Measurements from ENCODE around the gene AK4.

DNA sequence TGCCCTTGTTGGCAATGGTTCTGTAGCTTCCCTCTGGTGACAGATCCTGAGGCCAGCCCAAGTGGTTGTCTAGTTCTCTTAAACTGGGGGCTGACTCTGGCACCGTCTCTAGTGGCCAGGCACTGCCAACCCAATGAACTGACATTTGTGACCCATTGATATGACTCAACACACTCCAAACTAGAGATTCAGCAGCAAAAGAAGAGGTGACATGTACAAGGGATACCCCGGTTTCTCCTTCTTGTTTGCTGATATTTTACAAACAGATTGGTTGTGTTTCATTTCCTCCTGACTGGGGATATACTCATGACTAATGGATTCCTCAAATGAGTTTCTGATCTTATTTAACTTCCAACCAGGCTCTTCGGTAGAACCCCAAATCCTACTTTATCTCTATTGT is 95.5 kb downstream of the AK4 start:
- TF ChIP-seq, protein P1, sequence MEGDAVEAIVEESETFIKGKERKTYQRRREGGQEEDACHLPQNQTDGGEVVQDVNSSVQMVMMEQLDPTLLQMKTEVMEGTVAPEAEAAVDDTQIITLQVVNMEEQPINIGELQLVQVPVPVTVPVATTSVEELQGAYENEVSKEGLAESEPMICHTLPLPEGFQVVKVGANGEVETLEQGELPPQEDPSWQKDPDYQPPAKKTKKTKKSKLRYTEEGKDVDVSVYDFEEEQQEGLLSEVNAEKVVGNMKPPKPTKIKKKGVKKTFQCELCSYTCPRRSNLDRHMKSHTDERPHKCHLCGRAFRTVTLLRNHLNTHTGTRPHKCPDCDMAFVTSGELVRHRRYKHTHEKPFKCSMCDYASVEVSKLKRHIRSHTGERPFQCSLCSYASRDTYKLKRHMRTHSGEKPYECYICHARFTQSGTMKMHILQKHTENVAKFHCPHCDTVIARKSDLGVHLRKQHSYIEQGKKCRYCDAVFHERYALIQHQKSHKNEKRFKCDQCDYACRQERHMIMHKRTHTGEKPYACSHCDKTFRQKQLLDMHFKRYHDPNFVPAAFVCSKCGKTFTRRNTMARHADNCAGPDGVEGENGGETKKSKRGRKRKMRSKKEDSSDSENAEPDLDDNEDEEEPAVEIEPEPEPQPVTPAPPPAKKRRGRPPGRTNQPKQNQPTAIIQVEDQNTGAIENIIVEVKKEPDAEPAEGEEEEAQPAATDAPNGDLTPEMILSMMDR (IDR thresholded peaks at IDR 0.05 in 8 of 11, conservative IDR thresholded peaks at IDR 0.05 in 3 of 11), result no peak
- no peak for TF ChIP-seq POLR2A (IDR thresholded peaks at IDR 0.05)

Measured in spleen (tissue), 7 donors.